Measurements from ENCODE around the gene UBE2E2.
"Not testable (repeated sequence)": the region's sequence is repeated elsewhere in the genome, so short reads cannot be mapped to it uniquely, and the experiment has no call there.

The UBE2E2 gene

DNA sequence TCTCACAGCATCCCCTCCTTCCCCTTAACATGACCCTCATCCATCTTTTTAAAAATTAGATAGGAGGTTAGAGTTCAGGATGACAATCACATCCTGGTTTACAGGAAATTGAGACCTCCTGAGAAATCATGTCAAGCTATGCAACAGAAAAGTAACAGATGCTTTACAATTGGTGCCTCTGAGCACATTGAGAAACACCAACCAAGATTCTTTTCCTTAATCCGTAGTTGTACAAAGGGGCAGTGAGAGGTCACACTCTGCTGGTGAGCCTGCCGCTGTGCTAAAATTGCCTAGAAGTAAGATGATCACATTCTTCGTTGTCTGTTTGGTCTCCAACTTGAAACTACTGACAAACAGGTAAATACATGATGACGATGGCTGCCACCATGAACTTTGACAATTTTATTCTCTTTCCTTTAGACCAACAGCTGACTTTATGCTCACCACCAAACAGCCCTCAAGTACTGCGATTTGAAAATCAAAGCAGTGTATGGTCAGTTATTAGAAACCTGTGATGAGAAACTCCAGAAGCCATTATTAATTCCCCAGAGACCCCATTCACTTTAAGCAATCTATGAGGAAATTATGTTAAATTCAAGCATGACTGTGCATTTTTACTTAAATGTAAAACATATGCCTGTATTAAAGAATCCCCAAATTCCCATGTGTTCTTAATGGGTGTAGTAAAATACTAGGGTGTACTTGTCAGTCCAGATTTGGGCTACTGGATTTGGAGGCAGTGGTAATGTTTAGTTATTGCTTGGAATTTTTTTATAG is 392.0 kb downstream of the UBE2E2 start:
- DNase-seq: no peak

DNA sequence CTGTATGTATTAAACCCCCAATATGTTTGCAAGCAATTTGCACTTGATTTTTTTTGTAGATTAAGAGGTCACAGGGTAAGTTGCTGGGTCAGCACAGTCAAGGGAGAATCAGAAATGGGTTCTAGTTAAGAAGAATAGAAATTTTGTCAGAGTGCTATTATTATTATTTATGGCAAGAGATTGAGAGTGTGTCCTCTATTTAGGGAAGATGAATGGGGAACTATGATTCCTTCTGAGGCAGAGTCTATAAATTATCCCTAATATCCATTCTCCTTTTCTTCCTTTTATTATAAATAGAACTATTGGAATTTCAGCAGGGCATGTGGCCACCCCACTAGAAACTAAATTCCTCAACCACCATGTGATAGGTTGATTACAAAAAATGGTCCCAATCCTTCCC is 392.7 kb downstream of the UBE2E2 start:
- DNase-seq: no peak

DNA sequence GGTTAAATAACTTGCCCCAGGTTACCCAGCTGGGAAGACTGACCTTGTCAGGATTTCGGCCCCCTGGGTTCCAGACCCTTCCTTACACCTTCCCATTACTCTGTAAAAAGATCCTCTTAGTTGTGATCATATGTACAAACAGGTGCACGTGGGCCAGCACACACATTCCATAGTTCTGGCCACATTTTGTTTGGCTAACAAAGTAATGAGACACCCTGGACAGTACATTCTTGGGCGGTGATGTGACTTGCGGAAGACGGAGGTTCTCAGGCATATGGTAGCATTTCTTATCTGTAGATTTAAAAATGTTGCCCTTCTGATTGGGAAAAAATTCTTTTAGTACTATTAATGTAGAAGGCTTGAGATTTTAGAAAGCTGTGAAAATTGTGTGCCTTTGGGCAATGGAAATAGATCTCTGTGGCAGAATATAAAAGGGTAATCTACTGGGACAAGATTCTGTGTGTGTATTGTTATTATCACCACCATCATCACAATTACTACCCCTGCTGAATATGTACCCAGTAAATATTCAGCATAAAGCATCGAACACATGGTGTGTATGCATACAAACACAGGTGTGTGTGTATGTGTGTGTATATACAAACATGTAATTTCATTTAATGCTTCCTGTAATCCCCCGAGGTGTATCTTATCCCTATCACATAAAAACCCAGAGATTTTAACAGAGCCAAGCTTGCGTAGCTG is 397.2 kb downstream of the UBE2E2 start:
- no peak for DNase-seq

DNA sequence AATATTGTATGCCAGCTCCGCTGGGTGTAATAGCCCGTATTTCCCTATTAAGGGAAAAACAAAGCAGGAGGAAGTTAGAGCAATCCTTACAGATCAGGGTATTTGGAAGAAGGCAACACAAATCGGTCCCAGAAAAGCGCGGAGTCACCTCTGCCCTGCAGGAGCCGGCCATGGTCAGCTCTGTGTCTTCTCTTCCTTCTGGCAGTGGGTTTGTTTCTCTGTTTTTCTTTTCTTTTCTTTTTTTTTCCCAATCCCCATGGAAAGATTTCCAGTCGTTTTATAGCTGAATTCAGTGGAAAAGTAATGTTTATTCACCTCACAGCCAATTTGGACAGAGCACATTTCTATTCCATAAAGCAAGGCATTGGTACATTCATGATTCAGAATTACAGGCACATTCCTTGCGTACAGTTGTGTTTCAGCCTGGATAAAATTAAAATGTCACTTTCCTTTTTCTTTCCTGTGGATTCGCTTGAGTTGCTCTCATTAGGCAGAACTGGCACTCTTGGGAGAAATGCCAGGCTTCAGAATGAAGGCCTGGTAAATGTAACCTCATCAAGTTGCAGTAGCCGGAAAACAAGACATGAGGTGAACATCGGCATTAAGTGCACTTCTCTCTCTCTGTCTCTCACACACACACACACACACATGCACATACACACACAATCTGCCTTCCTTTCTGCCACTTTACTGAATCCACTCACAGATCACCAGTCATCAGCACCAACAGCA is 398.1 kb downstream of the UBE2E2 start:
- no peak for DNase-seq

DNA sequence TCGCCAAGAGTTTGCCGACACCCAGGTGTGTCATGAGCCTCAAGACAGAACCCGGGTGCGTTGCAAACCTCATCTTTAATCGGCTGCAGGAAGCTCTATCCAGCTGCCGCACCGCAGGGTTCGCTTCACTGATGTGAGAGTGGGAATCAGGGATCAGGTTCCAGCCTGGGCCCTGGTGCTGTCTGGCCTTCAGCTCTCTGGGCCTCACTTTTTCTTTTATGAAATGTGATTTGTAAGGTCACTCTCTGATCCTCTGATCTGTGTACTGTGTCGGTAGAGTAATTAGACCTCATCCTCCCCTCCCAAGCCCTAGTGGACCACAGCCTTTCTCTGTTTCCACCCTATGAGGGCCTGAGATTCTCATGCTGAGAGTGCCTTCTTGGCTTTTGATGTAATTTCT is 399.8 kb downstream of the UBE2E2 start:
- no peak for DNase-seq

DNA sequence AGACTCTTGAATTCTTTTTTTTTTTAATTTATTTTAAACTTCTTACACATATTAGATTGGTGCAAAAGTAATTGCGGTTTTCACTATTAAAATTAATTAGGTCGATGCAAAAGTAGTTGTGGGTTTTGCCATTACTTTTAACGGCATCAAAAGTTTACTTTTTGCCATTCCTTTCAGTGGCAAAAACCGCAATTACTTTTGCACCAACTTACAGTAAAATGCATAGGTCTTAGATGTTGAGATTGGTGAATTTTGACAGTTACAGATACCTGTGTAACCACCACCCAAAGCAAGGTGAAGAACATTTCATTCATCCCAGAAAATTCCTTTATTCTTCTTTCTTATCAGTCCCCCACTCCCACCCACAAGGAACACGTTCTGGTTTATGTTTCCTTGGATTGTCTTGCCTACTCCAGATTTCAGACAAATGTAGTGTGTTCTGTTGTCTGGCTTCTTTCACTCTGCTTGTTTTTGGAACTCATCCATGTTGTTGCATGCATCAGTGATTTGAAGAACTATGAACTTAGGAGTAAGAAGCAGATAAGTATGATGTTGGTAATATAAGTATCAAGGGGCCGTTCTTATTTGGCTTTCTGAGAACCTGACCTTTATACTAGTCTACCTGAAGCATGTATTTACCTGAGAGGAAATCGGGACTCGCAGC is 404.2 kb downstream of the UBE2E2 start:
- DNase-seq: no peak

DNA sequence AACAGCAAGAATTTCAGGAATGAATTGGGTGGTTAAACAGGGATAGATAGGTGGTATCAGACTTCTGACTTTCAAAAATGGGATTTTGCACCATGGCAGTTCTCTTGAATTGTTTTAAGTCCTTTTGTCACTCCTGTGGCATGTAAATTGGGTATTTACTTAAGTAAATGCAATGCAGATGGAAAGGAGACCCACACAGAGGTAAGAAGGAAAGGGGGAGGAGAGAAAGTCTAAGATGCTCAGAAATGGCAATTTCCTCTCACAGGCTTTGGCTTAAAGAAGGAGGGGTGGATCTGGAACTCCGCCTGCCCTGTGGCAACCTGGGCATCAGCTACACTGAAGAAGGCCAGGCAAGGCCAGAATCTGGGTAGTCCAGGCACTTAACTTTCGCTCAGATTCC is 405.5 kb downstream of the UBE2E2 start:
- DNase-seq: no peak

DNA sequence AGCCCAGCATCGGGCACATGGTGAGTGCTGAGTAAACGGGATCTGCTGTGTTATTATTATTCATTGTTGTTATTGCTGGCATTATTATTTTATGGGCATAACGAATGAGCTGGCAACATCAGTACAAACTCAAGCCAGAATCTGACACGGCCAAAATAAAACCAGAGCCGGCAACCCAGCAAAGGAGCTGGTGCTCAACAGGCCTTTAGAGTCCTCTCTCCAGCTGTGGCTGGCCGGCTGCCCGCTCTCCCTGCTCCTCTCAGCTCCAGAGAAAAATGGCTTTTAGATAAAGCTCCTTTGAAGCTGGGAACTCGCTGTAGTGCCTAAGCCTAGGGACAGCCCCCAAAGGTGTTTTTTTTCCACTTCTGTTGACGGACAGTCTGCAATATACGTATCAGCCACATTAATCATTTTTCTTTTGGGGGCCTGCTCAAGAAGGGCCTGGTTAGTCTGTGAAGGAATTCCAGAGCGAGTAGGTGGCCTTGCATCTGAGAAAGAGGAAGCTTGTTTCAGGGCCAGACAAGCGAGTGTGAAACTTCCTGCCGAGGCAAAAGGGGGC is 408.7 kb downstream of the UBE2E2 start:
- no peak for DNase-seq

DNA sequence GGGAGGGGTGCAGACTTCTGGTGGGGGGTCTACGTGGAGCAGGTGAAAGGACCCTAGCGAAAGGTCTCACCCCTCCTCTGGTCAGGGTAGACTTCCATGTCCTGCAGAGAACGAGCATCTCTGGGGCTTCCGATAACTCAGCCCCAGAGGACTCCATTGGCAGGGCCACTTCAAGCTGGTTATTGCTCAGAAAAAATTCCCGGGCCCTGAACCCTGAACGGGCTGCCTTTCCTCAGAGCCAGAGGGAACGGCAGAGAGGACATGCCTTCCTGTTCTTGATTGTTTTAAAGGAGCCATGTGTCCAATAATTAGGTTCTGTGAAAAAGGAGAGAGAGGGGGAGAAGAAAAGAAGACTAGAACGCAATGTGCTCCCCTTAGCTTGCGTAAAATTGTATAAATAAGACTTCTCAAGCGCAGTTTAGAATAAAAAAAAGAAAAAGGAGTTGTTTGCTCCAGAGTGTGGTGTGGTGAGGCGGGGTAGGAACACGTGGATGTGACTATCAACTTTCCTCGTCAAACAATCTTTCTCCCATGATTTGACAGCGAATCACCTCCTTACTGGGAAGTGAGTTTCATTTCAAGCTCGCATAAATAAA is 409.3 kb downstream of the UBE2E2 start:
- DNase-seq: no peak

DNA sequence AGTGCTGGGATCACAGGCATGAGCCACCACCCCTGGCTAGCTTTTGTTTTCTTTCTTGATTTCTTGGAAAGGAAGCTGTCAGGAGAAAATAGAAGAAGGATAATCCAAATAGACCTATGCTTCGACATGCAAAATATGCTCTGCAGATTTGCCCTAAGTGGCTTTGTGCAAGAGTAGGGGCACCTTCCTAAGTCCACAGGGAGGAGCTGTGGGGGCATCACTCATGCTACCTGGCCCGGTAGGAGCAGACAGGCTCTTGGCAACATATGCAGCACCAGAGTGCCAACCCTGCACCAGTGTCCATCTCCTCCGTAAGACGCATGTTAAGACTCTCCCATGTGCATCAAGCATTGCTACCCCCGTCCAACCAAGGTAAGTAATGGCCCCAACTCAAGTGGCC is 411.9 kb downstream of the UBE2E2 start:
- no peak for DNase-seq

DNA sequence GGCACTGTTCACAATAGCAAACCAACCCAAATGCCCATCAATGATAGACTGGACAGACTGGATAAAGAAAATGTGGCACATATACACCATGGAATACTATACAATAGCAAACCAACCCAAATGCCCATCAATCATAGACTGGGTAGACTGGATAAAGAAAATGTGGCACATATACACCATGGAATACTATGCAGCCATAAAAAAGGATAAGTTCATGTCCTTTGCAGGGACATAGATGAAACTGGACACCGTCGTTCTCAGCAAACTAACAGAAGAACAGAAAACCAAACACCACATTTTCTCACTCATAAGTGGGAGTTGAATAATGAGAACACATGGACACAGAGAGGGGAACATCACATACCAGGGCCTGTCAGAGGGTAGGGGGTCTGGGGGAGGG is 415.3 kb downstream of the UBE2E2 start:
- not testable (repeated sequence) for DNase-seq

DNA sequence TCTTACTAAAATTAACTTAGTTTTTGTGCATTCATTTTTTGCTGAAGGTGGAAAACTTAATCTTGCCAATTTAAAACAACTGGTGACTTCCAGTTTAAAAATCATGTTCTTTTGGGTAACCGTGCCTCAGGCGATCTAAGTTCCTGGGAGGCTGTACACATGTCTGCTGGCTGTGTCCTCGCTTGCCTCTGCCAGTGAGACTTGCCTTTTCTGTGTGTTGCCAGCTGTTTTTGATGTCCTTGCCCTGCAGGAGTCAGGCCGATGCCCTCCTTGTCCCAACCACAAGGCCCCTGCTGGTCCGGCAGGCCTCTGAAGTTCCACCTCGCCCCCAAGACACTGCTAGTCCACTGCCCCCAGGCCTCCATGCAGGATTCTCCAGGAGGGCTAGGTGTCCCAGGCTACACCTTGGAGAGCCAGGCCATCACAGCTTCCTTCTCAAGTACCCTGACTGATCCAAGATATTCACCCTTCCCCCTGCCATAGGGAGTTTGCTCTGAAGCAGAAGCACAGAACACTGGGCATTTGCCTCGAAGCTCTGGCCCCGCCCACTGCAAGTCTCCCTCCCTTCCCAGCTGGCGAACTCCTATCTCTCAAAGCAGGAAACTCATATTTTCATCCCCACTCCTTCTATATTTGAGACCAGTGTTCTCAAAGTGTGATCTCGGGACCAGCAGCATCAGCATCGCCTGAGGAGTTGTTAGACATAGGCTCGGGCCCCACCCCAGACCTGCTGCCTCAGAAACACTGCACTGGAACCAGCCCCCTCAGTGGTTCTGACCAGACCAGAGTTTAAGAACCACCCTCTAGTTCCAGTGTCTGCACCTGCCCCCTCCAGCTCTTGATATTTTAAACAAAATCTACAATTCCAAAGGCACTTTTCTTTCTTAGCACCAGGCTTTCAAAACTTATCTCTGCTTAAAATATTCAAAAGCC is 416.8 kb downstream of the UBE2E2 start:
- DNase-seq: no peak

DNA sequence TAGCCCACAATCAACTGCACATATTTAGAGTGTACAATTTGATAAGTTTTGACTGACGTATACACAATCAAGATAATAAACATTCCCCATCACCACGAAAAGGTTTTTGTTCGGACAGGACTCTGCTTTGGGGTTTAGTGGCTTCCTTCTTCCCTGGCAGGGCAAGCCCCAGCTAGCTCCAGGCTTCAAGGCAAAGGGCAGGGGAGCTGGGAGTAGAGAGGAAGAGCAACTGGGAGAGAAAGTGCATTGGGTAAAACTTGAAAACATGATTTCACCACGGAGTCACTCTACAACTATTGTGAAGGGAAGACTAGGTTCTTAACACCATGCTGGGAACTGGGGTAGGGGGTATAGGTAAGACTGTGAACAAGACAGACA is 417.5 kb downstream of the UBE2E2 start:
- DNase-seq: no peak

DNA sequence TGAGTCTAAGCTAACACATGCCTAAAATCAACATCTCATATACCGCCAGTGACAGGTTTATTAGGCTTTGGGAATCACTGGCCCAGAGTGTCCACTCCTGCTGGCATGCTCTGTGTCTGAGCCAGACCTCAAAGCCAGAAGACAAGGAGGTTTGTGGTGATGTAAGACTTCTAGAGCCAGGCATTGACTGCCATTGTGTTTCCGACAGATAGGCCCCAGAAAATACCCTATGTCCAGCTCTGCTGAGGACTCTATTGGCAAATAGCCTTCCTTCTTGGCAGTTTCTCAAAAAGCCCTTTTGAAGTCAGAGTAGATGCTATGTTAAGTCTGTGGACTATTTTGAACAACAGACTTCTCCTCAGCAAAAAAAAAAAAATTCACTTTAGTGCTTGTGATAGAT is 420.7 kb downstream of the UBE2E2 start:
- no peak for DNase-seq

DNA sequence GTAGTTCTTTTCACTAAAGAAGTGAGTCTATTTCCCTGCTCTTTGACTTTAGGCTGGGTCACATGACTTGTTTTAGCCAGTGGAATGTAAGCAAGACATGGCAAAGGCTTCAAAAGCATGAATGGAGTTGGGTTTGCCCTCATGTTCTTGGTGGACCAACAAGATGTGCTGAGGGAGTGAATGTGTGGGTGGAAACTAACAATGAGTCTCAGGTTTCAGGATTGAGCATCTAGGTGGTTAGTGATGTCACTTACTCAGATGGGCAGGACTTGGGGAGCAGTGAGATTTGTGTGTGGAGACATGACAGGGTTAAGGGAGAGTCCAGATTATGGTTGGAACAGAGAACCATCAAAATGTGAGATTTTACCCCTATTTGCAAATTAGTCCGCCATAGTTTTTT is 421.2 kb downstream of the UBE2E2 start:
- no peak for DNase-seq

DNA sequence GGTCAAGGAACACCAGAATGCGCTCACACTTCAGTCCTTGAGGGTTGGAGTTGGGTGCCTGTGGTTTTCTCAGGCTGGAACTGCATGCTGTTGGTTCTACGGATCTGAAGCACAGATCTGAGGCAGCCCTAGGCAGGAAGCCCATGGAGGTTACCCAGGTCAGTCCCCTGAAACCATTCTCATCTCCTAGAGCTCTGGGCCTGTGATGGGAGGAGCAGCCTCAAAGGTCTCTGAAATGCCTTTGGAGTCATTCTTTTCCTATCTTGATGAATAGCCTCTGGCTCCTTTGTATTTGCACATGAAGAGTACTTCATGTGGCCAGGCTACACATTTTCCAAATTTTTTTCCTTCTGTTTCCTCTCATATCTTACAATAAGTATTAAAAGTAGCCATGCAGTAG is 423.3 kb downstream of the UBE2E2 start:
- DNase-seq: no peak

DNA sequence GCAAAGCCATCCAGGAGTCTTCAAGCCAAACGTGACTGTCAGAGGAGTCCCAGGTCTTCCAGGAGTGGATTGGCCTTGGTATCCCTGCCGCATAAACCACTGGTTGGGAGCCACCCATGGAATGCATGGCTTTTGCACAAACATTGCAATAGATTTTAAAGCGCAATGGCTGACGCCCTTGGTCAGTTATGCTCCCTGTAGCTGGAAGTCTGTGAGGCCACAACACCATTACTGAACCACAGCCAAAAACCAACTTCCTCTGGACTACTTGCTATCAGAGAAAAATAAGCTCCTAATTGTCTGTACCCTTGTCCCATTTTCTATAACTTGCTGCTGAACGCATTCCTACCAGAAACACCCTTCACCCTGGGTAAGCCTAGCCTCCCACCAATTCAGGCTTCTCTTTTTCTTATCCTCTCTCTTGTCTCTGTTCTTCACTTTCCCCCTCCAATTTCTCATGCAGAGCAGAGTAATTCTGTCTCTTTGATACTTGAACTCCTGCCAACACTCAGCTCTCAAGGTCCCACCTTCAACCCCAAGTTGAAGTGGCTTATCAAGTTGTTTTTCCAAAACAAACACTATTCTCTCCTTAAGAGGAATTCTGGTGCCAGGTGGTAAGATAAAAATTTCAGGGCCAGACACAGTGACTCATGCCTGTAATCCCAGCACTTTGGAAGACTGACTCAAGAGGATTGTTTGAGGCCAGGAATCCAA is 426.2 kb downstream of the UBE2E2 start:
- DNase-seq: no peak

DNA sequence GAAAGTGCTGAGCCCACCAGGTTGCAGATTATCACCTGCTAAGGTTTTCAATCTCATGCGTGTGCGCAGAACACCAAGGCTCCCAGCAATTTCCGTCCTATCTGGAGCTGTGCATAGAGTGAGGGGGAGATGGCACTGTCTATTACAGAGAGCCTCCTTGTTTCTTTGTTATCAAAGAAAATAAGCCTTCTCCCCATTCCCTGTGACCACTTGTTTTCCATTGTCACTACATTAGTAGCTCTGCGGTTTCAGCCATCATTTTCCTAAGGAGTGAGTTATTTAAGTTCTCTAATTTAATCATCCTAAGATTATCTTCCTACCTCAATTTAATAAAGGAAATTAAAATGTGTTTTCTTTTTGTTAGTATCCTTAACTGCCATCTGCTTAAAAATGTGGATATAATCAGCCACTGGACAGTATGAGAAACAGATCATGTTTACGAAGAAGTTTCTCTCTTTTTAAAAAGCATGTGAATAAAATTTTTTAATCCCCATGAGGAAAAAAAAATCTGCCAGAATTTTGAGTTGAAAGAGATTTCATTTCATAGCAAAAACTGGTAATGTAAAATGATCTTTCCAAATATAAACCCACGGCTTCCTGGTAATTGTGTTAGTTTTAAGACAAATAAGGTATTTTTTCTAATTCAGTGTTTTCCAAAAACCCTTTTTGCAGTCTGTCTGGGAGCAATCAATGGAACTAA is 430.3 kb downstream of the UBE2E2 start:
- no peak for DNase-seq

DNA sequence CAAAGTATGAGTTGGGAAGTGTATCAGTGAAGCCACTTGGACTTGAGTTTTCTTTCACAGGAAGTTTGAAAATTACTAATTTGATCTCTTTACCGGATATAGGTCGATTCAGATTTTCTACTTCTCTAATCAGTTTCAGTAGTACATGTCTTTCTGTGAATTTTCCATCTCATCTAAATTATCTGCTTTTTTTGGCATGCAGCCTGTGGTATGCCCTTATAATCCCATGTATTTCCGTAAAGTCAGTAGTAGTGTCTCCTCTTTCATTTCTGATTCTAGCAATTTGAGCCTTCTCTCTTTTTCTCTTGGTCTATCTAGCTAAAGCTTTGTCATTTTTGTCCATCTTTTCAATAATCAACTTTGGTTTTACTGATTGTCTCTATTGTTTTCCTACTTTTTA is 434.2 kb downstream of the UBE2E2 start:
- DNase-seq: no peak

DNA sequence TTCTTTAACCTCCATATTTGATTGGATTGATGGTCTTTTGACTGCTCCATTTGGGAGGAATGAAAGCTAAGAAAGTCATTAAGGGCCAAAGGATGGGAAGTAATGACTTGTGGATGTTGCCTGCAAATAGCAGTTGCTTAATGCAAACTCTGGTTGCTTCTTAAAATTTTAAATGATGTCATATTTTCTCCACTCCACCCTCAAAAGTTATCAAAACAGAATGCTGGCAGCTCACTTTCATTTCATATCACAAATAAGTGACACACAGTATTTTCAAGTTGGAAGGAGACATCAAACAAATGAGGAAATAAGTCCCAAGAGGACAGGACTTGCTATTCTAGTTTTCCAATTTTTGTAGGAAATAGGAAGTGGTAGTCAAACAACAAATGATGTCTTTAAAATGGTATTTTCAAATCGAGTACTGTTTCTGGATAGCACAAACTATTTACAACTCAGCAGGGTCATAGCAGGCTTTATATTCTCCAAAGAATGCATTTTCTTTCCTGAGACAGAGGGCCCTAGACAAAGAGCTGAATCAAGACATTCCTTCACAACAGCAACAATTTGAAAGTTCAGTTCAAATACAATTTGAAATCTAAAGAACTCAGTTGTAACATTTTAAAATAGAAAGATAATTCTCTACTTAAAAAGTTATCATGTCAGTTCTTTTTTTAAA is 437.5 kb downstream of the UBE2E2 start:
- DNase-seq: no peak

Data from CD4-positive, alpha-beta T cell treated with Interleukin-17A for 4 hours (primary cell).